Upper lobe of left lung (tissue), 4 donors: Measurements from ENCODE around the gene SPIRE2.

Experiments used
- CTCF ChIP-seq, 6 experiments: fragments of 450-650 bp in 4 of 6; fragments of 200-600 bp in 2 of 6; sonication (generic) in 2 of 6; IDR thresholded peaks; one replicate each; pipeline ENCODE4 v1.5.1; 2016 to 2019; ENCODE audit warnings: antibody characterized with exemption in 6 of 6
- EP300 ChIP-seq, 4 donors: sonication (generic); formaldehyde crosslinking; IDR thresholded peaks; one replicate each; pipeline ENCODE4 v1.5.1; 2017; ENCODE audit warnings: antibody characterized with exemption in 4 of 4, control low read depth in 2 of 4
- POLR2A ChIP-seq, 4 donors: fragments of 450-650 bp; IDR thresholded peaks; one replicate each; pipeline ENCODE4 v1.5.1; 2016 to 2017; ENCODE audit warnings: antibody characterized with exemption in 4 of 4, mild to moderate bottlenecking in 2 of 4
- POLR2AphosphoS5 ChIP-seq, 2 donors: sonication (generic); formaldehyde crosslinking; IDR thresholded peaks; one replicate each; pipeline ENCODE4 v1.5.1; 2017; ENCODE audit warnings: antibody characterized with exemption in 2 of 2

GRCh38 chr16:89859615-89860007 is 31.3 kb downstream of the SPIRE2 start:
- TF ChIP-seq CTCF (IDR thresholded peaks at IDR 0.05) (no peak), POLR2A (IDR thresholded peaks at IDR 0.05) (no peak), EP300 (IDR thresholded peaks at IDR 0.05) (no peak), POLR2AphosphoS5 (IDR thresholded peaks at IDR 0.05) (no peak)
